NCI-H1436 treated with DMSO at 0.1 percent for 48 hours (cell line): ENCODE measurements around the gene LDAF1.
"Not testable (repeated sequence)": the region's sequence is repeated elsewhere in the genome, so short reads cannot be mapped to it uniquely, and the experiment has no call there.

Experiments
- DNase-seq: peaks from one replicate; lab custom pipeline; 2025; lab: John Stamatoyannopoulos, UW

The LDAF1 gene

DNA sequence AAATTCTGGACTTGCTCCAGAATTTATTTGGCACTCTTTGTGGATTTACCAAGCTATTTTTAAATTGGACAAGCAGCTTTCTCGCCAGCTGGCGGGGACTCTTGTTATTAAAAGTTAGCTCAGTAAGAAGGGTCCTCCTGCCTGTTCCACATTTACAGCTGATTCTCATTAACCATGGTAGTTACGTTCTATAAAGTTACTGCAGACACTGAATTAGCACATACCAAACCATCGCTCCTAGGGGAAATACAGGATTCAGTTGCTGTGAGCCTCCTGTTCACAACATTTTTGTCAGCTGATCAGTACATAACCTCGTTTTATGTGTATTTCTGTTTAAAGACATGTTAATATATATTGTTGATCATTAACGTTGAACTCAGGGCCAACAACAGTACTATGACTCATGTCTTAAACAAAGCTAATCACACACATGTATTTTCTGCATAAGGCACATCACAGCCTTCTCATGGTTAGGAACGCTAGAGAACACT lies 4.2 kb downstream of the LDAF1 start:
- no peak for DNase-seq

DNA sequence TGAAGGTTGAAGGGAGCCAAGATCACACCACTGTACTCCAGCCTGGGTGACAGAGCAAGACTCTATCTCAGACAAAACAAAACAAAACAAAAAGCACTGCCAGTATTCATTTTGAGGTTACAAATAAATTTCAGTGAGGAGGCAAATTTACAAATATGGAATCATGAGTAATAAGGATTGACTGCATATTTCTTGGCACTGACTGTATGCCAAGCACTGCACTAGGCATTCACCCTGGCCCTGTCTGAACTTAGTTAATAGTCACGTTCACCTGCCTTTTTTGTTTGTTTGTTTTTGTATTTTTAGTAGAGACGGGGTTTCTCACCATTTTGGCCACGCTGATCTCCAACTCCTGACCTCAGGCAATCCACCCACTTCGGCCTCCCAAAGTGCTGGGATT lies 5.1 kb downstream of the LDAF1 start:
- no peak for DNase-seq

GRCh38 chr16:21164521-21165168 lies 6.2 kb downstream of the LDAF1 start:
- no peak for DNase-seq

DNA sequence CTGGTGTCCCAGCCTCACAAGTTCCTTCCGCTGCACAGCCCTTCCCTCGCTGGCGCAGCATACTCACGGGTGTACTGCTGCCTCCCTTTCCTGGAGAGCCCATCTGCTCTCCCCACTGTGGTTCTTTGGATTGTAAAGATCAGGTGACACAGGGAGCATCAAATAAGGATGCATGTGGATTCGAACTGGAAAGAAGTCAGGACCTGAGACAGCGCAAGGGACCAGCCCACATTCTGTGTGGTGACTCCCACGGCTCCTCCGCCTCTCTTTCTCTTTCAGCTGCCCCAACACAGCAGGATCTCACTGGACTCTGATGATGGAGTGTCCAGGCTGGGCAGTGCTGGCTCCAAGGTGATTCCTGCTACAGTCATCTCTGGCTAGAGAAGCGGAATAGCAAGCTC lies 8.1 kb downstream of the LDAF1 start:
- no peak for DNase-seq

DNA sequence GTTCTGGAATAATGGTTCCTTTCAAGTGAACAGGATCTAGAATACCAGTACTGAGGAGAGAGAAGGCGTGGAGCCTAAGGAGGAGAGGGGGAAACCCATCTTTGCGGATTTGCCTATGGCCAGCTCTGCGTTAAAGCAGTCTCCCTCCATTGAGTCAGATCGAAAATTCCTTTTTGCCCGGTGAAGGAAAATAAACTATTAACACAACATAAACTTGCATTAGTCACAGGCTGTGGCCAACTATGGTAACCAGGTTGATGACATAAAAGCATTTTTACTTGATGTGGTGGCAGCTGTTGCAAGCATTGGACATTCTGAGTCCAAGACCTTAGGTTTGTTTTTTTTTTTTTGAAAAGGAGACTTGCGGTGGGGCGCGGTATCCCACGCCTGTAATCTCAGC lies 8.9 kb downstream of the LDAF1 start:
- no peak for DNase-seq

DNA sequence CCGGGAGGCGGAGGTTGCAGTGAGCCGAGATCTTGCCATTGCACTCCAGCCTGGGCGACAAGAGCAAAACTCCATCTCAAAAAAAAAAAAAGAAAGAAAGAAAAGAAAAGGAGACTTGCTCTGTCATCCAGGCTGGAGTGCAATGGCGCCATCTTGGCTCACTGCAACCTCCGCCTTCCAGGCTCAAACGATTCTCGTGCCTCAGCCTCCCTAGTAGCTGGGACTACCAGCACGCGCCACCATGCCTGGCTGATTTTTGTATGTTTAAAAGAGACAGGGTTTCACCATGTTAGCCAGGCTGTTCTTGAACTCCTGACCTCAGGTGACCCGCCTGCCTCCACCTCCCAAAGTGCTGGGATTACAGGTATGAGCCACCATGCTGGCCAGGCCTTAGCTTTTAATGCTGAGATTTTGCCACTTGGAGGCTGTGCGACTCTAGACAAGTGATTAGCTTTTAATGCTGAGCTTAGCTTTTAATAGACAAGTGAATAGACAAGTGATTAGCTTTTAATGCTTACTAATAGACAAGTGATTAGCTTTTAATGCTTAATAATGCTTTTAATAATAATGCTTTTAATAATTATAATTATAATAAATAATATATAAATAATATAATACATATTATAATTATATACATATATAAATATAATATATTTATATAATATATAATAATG lies 9.6 kb downstream of the LDAF1 start:
- no peak for DNase-seq

DNA sequence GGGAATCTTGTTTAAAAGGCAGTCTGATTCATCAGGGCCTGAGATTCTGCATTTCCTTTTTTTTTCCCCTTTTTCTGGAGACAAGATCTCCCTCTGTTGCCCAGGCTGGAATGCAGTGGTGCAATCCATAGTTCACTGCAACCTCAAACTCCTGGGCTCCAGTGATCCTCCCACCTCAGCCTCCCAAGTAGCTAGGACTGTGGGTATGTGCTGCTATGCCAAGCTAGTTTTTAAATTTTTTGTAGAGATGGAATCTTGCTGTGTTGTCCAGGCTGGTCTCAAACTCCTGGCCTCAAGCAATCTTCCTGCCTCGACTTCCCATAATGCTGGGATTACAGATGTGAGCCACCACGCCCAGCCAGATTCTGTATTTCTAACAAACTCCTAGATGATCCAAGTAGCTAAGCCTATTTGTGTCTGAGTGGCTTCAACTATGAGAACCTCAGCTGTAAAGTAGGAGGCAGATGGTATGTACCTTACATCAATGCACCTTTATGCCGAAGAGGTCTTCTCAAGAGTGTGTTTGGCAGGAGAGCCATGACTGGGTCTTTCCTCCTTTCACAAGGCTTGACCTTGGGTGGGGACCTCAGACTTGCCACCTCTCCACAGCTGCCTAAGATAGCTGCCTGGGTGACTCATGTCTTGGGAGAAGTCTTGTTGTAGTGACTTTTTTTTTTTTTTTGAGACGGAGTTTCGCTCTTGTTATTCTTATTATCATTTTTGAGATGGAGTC lies 10.9 kb downstream of the LDAF1 start:
- DNase-seq: no peak

GRCh38 chr16:21170116-21170515 lies 11.6 kb downstream of the LDAF1 start:
- DNase-seq: not testable (repeated sequence)

GRCh38 chr16:21172650-21173049 lies 14.2 kb downstream of the LDAF1 start:
- no peak for DNase-seq

DNA sequence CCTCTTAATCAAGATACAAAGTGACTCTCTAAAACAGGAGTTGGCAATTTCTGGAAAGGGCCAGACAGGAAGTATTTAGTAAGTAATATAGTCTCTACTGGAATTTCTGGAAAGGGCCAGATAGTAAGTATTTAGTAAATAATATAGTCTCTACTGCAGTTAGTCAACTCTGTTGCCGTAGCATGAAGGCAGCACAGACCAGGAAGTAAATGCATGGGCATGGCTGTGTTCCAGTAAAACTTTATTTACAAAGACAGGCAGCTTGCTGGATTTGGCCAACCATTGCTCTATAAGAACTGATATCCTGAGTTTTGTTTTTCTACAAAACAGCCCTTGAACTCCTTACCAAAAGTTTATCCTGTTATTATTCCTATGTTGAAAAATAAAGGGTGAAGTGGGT lies 16.9 kb downstream of the LDAF1 start:
- DNase-seq: no peak

DNA sequence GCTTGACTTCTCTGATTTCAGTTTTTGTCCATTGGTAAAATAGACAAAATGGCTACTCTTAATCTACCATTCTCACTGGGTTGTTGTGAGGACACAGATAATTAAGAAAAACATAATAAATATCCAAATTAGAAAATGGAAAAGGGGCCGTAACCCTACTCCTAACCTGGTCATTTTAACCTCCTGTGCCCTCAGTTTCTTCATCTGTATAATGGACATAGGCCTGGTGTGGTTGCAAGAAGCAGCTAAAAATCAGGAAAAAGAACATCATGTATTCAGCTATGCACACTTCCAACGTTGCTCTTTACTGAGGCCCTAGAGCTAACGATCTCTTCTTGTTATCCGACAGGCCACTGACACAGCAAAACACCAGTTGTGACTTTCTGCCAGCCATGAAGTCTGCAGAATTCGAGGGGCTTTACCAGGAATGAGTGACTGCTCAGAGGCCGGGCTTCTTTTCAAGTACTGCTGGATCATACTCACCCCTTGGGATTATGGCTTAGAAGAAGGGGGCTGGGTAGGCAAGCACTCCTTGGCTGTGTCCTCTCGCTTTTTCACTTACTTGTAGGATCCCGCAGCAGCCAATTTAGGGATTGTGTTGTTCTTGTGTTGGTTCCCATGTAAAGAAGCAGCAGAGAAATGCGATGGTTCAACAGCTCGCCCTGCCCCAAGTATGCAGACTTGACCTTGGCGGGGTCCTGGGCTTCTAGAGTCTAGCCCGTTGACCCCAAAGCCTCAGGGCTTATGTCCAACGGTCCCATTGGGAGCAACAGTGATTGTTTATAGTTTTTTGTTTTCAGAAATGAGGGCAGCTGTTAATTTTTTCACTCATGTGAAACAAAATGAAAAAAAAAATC lies 20.9 kb downstream of the LDAF1 start:
- no peak for DNase-seq

GRCh38 chr16:21179983-21180365 lies 21.5 kb downstream of the LDAF1 start:
- DNase-seq: no peak

GRCh38 chr16:21183995-21184394 lies 25.5 kb downstream of the LDAF1 start:
- no peak for DNase-seq

DNA sequence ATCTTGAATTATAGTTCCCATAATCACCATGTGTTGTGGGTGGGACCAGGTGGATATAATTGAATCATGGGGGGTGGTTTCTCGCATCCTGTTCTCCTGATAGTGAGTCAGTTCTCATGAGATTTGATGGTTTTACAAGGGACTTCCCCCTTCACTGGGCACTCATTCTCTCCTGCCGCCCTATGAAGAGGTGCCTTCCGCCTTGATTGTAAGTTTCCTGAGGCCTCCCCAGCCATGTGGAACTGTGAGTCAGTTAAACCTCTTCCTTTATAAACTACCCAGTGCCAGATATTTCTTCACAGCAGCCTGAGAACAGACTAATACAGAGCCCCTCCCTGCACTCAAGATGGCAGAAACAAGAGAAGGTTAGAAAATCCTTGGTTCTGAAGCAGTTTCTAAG lies 26.4 kb downstream of the LDAF1 start:
- DNase-seq: no peak

- DNase-seq: no peak
These were observed 27.3 kb downstream of the LDAF1 start for GRCh38 chr16:21185659-21186325.

DNA sequence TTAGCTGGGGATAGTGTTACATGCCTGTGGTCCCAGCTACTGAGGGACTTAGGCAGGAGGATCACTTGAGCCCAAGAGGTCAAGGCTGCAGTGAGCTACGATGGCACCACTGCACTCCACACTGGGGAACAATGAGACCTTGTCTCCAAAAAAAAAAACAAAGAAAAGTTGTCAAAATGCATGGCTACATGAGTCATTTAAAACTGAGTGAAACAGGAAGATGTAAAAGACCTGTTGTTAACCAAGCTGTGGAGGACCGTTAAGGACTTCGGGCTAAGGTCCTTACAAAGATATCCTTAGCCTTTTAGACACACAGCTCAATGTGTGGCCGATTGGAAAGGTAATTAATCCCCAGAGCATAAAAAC lies 27.8 kb downstream of the LDAF1 start:
- no peak for DNase-seq

DNA sequence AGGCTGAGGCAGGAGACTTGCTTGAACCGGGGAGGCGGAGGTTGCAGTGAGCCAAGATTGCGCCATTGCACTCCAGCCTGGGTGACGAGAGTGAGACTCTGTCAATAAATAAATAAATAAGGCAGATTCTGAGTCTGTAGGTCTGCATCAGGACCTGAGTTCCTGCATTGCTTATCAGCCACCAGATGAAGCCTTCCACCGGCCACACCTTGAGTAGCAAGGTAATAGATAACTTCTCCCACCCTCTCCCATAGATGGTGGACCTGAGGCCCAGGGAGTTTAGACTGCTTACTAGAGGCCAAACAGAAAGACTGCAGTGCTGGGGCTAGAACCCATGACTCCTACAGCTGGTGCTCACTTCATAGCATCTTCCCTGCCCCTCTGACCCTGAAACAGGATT lies 30.8 kb downstream of the LDAF1 start:
- no peak for DNase-seq

DNA sequence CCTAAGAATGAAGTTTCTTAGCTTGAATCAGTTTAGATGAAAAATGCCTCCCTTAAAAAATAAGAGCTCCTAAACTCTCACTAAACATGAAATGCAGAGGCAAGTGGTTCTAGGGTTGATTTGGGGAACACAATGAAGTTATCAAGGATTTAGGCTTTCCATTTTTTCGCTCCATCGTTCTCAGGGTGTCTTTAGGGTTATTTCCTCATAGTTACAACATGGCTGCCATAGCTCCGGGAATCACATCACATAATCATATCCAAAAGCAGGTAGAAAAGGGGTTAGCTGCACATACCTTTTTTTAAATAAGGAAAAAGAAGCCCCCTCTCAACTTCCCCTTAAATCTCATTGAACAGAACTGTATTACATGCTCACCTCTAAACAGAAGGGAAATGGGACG lies 31.5 kb downstream of the LDAF1 start:
- DNase-seq: no peak

GRCh38 chr16:21190599-21190998 lies 32.1 kb downstream of the LDAF1 start:
- DNase-seq: no peak

DNA sequence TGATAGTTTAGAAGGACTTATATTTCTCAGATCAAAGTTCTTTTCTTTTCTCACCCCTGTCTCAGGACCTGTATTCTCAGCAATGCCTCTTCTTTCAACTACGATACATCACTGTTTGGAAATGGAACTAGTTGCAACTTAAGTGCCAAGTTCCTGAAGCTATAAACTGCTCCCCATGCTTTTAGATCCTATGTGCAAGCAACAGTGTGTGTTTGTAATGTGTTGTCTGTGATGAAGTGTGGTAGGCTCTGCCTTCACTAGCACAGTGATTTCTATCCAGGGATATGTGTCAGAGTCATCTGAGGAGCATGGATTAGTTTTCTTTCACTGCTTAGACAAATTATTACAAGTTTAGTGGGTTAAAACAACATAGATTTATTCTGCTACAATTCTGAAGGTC lies 34.5 kb downstream of the LDAF1 start:
- no peak for DNase-seq

- DNase-seq: no peak
These were observed 36.4 kb downstream of the LDAF1 start for GRCh38 chr16:21194771-21195301.

GRCh38 chr16:21195330-21195729 lies 36.9 kb downstream of the LDAF1 start:
- DNase-seq: not testable (repeated sequence)
